GM12892 (cell line): ENCODE data around the gene GALNT2.

Experiments
- DNase-seq: peaks from one replicate; pipeline ENCODE4 v3.0.0; 2011; ENCODE audit not compliant: insufficient read length
- FAIRE-seq: peaks from 2 replicates; lab custom pipeline; 2011; peaks lifted over from hg19 to GRCh38; lab: Jason Lieb, UNC
- POLR2A ChIP-seq: IDR thresholded peaks from 2 replicates; pipeline ENCODE4 v1.6.1; 2011; ENCODE audit warnings: low read depth, low read length, control low read depth
- POLR2AphosphoS5 ChIP-seq: IDR thresholded peaks from 2 replicates; pipeline ENCODE4 v1.6.1; 2011; ENCODE audit warnings: low read depth, low read length, control low read depth
- TAF1 ChIP-seq: IDR thresholded peaks from 2 replicates; pipeline ENCODE4 v1.6.1; 2011; ENCODE audit warnings: low read depth, mild to moderate bottlenecking, control low read depth, low read length, borderline replicate concordance

Gene GALNT2

DNA sequence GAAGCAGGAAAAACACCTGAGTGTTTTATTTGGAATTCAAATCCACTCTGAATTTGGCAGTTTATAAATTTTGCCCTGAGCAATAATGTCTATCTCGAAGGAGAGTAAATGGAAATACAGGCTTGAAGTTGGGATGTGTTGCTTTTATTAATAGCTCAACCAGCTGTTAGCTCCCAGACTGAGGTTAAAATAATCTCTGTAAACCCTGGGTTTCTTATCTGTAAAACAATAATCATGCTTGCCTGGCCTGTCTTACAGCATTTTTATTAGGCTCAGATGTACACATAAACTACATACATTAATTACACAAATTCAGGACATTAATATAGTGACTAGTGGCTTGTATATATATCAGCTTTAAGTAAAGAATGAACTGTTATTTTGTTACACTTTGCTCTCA lies 148.5 kb downstream of the GALNT2 start:
- no peak for FAIRE-seq
- TF ChIP-seq TAF1 (no peak), POLR2AphosphoS5 (no peak), POLR2A (no peak)
- no peak for DNase-seq

DNA sequence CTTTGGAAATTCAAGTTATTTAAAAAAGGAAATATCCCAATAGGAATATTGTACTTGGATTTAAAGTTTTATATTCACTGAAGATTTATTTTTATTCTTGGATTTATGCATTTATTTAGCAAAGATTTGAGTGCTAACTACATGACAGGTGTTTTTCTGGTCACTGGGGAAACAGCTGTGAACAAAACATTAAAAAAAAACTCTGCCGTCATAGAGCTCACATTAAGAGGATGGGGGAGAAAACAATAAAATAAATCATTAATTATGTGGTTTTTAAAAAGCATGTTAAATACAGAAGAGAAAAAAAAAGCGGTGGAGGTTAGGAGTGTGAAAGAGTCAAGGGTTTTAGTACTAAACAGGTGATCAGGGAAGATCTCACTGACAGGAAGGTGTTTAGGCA lies 149.9 kb downstream of the GALNT2 start:
- FAIRE-seq, result no peak
- TF ChIP-seq POLR2A, result no peak
- no peak for TF ChIP-seq POLR2AphosphoS5
- TF ChIP-seq TAF1, result no peak
- no peak for DNase-seq

- no peak for TF ChIP-seq TAF1
- no peak for TF ChIP-seq POLR2A
- TF ChIP-seq POLR2AphosphoS5, result no peak
- FAIRE-seq (no peak), DNase-seq (no peak)
These were observed 151.6 kb downstream of the GALNT2 start for GRCh38 chr1:230218667-230219066.

DNA sequence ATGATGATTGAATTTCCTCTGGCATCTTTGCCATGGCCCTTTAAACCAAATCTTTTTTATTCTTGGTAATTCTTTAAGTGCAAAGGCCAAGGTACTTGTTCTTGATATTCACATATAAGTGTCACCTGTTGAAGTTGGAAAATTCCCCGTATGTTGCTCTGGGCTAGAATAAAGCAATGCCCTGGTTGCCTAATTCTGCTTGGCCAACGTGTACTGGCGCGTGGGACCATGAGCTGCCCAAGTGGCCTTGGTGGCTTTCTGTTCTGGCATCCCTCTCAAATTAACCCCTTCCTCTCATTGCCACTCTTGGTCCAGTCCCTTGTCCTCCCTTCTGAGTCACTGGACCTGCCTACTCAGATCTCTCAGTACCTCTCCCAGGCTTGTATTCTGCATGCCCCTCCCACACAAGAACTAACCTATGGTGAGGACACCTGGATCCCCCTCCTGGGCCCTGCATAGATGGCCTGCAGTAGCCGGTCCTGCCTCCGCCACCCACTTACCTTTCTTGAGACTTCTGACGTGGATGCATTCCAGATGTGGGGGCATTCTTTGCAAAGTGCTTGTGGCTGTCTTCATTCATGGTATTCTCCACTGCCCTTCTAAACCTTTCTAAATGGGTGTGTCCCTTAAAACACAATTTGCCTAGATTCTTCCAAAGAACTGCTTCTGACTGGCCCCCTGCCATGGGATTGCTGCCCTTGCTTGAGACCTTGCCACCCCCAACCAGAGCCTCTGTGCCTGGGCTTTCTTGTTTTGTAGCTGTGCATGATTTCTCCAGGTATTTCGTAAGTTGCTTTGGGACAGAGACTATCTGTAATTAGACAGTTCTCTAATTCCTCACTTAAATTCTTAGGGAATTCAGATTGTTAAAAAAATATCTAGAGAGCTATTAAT lies 152.4 kb downstream of the GALNT2 start:
- DNase-seq (no peak), FAIRE-seq (no peak)

DNA sequence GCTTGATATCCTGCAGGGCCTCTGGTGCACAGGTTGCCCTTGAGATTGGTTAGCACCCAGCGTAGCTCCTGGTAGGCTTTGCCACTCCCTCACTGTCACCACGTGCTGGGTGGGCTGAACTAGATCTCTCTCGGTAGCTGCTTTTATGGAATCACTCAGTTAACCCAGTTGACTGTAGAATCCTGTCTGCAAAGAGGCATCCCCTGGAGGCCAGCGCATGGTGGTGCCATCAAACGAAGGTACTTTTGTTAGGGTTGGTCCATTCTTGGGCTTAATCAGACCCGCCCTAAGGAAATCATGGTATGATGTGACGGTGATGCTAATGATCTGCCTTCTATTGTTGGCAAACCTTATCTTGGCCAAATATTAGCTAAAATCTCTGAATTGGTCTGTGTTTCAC lies 153.4 kb downstream of the GALNT2 start:
- TF ChIP-seq TAF1 (no peak), POLR2AphosphoS5 (no peak), POLR2A (no peak)
- DNase-seq (no peak), FAIRE-seq (no peak)

More for the DNA sequence above, 152.4 kb downstream of the GALNT2 start:
- TF ChIP-seq POLR2AphosphoS5 (no peak), TAF1 (no peak), POLR2A (no peak)

GRCh38 chr1:230220907-230221306 lies 153.9 kb downstream of the GALNT2 start:
- no peak for TF ChIP-seq POLR2AphosphoS5
- TF ChIP-seq TAF1, result no peak
- TF ChIP-seq POLR2A, result no peak
- FAIRE-seq (no peak), DNase-seq (no peak)

DNA sequence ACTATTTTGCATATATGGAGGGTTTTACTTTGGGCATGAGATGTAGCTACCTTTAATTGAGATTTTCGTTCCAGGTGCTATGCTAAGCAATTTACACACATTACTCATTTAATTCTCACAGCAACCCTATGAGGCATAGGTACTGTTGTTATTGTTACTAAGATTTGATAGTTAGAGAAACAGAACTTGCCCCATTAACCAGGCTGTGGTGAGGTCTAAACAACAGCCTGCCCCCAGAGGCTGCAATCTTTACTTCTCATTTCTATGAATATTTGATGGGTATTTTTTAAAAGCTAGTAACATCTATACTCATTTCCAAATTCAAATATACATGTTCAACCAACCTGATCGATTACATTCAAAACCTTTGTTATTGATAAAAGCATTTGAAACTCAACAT lies 155.6 kb downstream of the GALNT2 start:
- TF ChIP-seq POLR2A (no peak), POLR2AphosphoS5 (no peak), TAF1 (no peak)
- FAIRE-seq (no peak), DNase-seq (no peak)

GRCh38 chr1:230224101-230224960 lies 157.3 kb downstream of the GALNT2 start:
- TF ChIP-seq POLR2AphosphoS5, result no peak
- no peak for TF ChIP-seq POLR2A
- TF ChIP-seq TAF1, result no peak
- FAIRE-seq (no peak), DNase-seq (no peak)

DNA sequence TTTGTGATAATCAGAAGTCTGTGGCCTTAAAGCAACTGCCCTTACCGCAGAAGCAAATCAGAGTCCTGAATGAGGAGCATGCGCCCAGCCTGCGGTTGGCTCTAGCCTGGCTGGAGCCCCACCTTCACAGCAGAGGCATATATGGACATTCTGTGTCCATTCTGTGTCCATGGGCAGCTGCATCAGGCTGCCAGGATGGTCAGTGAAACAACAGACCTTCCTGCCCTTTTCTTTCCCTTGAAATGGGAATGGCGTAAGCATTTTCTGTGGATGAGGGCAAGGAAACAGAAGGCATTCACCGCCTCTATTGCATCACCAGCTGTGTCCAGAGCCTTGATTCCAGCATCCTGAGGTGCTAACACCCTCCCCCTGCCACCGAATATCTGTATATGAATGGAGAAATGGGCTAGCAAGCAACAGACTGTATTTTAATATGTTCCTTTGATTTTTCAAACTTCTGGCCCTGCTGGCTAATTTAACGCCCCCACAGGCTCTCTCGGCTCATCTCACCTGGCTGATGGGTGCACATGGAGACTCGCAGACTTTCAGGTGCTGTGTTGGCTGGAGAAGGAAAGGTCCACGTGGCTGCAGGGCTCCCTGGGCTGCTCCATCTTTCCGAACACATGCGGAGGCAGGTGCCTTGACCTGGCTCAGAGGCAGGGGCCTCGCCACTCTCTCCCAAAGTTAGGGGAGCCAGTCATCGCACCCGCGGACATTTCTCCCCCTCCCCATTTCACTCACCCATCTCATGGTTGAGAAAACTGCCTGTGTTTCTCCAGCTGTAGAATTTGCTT lies 159.2 kb downstream of the GALNT2 start:
- FAIRE-seq (no peak), DNase-seq (no peak)
- TF ChIP-seq POLR2A (no peak), TAF1 (no peak), POLR2AphosphoS5 (no peak)

DNA sequence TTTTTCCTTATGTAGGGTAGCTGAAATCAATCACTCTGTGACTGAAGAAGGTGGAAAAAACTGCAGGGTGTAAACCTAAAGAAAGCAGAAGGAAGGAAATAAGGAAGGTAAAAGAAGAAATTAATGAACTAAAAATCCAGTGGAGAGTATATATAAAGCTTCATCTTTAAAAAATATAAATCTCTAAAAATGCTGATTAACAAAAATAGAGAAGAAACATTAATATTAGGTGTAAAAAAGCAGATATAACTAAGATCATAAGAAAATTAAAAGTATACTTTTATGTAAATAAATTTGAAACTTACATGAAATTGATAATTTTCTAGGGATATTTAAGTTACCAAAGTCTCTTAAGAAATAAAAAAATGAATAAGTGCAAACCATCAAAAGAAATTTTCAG lies 159.8 kb downstream of the GALNT2 start:
- DNase-seq (no peak), FAIRE-seq (no peak)
- TF ChIP-seq POLR2AphosphoS5, result no peak
- TF ChIP-seq POLR2A, result no peak
- no peak for TF ChIP-seq TAF1
